Activated CD4-positive, alpha-beta T cell treated with anti-CD3 and anti-CD28 coated beads for 36 hours (primary cell): Measurements from ENCODE around the gene KHNYN. TPM values are rescaled to one million over a fixed set of nuclear protein-coding genes. Genes with fewer than 3 reads are reported as not detected.

Experiments used
- ATAC-seq: fragments of 200-7000 bp; cut with Tn5 transposase; one replicate; pipeline ENCODE4 v1.10.0; 2021; ENCODE audit warnings: mild to moderate bottlenecking, moderate library complexity
- CTCF ChIA-PET: fragments of 350-600 bp; sonication (Branson Sonifier 250); formaldehyde crosslinking; loops from one replicate; lab custom pipeline; 2021; ENCODE audit warnings: antibody characterized with exemption; lab: Charles Lee
- POLR2A ChIA-PET: fragments of 350-600 bp; sonication (Branson Sonifier 250); formaldehyde crosslinking; loops from one replicate; lab custom pipeline; 2021; ENCODE audit warnings: antibody characterized with exemption, inconsistent platforms; lab: Charles Lee
- DNase-seq: peaks from one replicate; pipeline ENCODE4 v3.0.0-alpha.2; 2020
- H3K27ac Mint-ChIP-seq: one replicate; pipeline ENCODE4 v1.8.0; 2021; ENCODE audit warnings: mixed read lengths
- H3K27me3 Mint-ChIP-seq: one replicate; pipeline ENCODE4 v1.8.0; 2021; ENCODE audit warnings: mixed read lengths
- H3K36me3 Mint-ChIP-seq: one replicate; pipeline ENCODE4 v1.8.0; 2021; ENCODE audit warnings: low read depth, mixed read lengths
- H3K4me1 Mint-ChIP-seq: one replicate; pipeline ENCODE4 v1.8.0; 2021; ENCODE audit warnings: mixed read lengths
- H3K4me3 Mint-ChIP-seq: one replicate; pipeline ENCODE4 v1.8.0; 2021; ENCODE audit warnings: mild to moderate bottlenecking, moderate library complexity, mixed read lengths
- H3K9me3 Mint-ChIP-seq: one replicate; pipeline ENCODE4 v1.8.0; 2021; ENCODE audit warnings: low read depth, mixed read lengths
- intact Hi-C, 2 experiments: fragments of 100-400 bp; cut with DNase I in 1 of 2; cut with micrococcal nuclease in 1 of 2; formaldehyde crosslinking; loops; one replicate each; pipeline versions ENCODE4 v1.14.2 to v1.15.1; 2022 to 2024; cut with DNase I, micrococcal nuclease
- total RNA-seq, 2 experiments: library from RNA; stranded (reverse); gene quantifications; one replicate each; pipeline ENCODE4 v1.2.3, GENCODE V29; 2021

The KHNYN gene
- total RNA-seq, 2 experiments from 2014 or later = 50.6 to 58.1 TPM

GRCh38 chr14:24426912-24427536 is 2.7 kb upstream of the KHNYN start:
- ATAC-seq (no peak), DNase-seq (no peak)
- H3K27me3 Mint-ChIP-seq = no peaks in the 10 kb centered on the region
- H3K27ac Mint-ChIP-seq = no peak overlapping the region
- no peak overlapping the region for H3K4me3 Mint-ChIP-seq
- H3K4me1 Mint-ChIP-seq = peaks cover 36% of the 10 kb centered on the region
- CTCF ChIA-PET = interaction anchor here (0.6 to 7.5 kb wide), 6 partner anchors 9 to 94 kb away, joined by 3 to 201 read pairs (median 6); partner anchors contain the start of gene ADCY4
- intact Hi-C loops = no loop called here
- H3K36me3 Mint-ChIP-seq = peaks cover 13% of the 10 kb centered on the region
- POLR2A ChIA-PET = interaction anchor here (0.6 kb wide), 1 partner anchor 227 kb away, joined by 3 read pairs; no protein-coding TSS in a partner anchor
- no peaks in the 10 kb centered on the region for H3K9me3 Mint-ChIP-seq

GRCh38 chr14:24427537-24428508 is 1.9 kb upstream of the KHNYN start:
- no peak for ATAC-seq
- Mint-ChIP-seq H3K27ac (no peak overlapping the region), H3K4me3 (peak overlapping the region; percentile 17), H3K9me3 (no peaks in the 10 kb centered on the region), H3K4me1 (peaks cover 38% of the 10 kb centered on the region), H3K27me3 (no peaks in the 10 kb centered on the region), H3K36me3 (peaks cover 17% of the 10 kb centered on the region)
- ChIA-PET POLR2A (interaction anchor here (0.5 to 0.6 kb wide), 2 partner anchors 228 to 816 kb away, joined by 3 read pairs; no protein-coding TSS in a partner anchor), CTCF (interaction anchor here (0.6 to 7.5 kb wide), 7 partner anchors 9 to 119 kb away, joined by 3 to 201 read pairs (median 5); partner anchors contain the start of genes ADCY4 and CIDEB)
- no peak for DNase-seq
- intact Hi-C loops = no loop called here

GRCh38 chr14:24428628-24429394 is 943 bp upstream of the KHNYN start:
- intact Hi-C loops = loop anchor here in 1 of 2 experiments (1.0 kb wide), 2 partner anchors 158 to 213 kb away; partner anchors contain the start of genes MDP1 and RABGGTA
- POLR2A ChIA-PET = no interaction called here
- DNase-seq (no peak), ATAC-seq (no peak)
- CTCF ChIA-PET = interaction anchor here (1.1 to 7.5 kb wide), 3 partner anchors 67 to 120 kb away, joined by 3 to 201 read pairs (median 5); partner anchors contain the start of genes ADCY4 and CIDEB
- H3K36me3 Mint-ChIP-seq = peaks cover 26% of the 10 kb centered on the region
- H3K4me3 Mint-ChIP-seq = peak overlapping the region; percentile 94
- no peaks in the 10 kb centered on the region for H3K9me3 Mint-ChIP-seq
- peaks cover 42% of the 10 kb centered on the region for H3K4me1 Mint-ChIP-seq
- H3K27ac Mint-ChIP-seq = peak overlapping the region; percentile 95
- H3K27me3 Mint-ChIP-seq = no peaks in the 10 kb centered on the region

- peaks cover 40% of the 10 kb centered on the region for H3K4me1 Mint-ChIP-seq
- intact Hi-C loops = loop anchor here (1.0 to 5.0 kb wide), 4 partner anchors 217 to 293 kb away; partner anchors contain the start of genes CHMP4A (in 1 of the 2), IRF9 (in 1 of the 2), PSME1 (in 1 of the 2) and PSME2 (in 1 of the 2)
- H3K9me3 Mint-ChIP-seq = no peaks in the 10 kb centered on the region
- H3K36me3 Mint-ChIP-seq = peaks cover 29% of the 10 kb centered on the region
- ATAC-seq (peak; percentile 47), DNase-seq (peak; percentile 77)
- ChIA-PET POLR2A (interaction anchor here (0.6 to 3.3 kb wide), 8 partner anchors 11 to 316 kb away, joined by 3 to 50 read pairs (median 8); partner anchors contain the start of genes ADCY4, DCAF11, DHRS1 and EMC9), CTCF (interaction anchor here (0.9 to 7.5 kb wide), 21 partner anchors 11 to 221 kb away, joined by 3 to 201 read pairs (median 8); partner anchors contain the start of genes ADCY4, CIDEB, MDP1 and NYNRIN)
- peak overlapping the region; percentile 94 for H3K4me3 Mint-ChIP-seq
- H3K27me3 Mint-ChIP-seq = no peaks in the 10 kb centered on the region
- peak overlapping the region; percentile 97 for H3K27ac Mint-ChIP-seq
Observed at GRCh38 chr14:24430143-24430681, 458 bp downstream of the KHNYN start.

- H3K4me3 Mint-ChIP-seq = peak overlapping the region; percentile 94
- H3K9me3 Mint-ChIP-seq = no peaks in the 10 kb centered on the region
- CTCF ChIA-PET = interaction anchor here (0.6 to 7.5 kb wide), 49 partner anchors 8 to 1088 kb away, joined by 3 to 201 read pairs (median 5); partner anchors contain the start of genes ADCY4, CIDEB, DCAF11 and IRF9
- ATAC-seq (peak; percentile 66), DNase-seq (peak; percentile 86)
- H3K27me3 Mint-ChIP-seq = no peaks in the 10 kb centered on the region
- H3K27ac Mint-ChIP-seq = peak overlapping the region; percentile 97
- H3K4me1 Mint-ChIP-seq = peaks cover 33% of the 10 kb centered on the region
- peaks cover 32% of the 10 kb centered on the region for H3K36me3 Mint-ChIP-seq
- POLR2A ChIA-PET = interaction anchor here (0.7 to 3.3 kb wide), 16 partner anchors 10 to 316 kb away, joined by 3 to 50 read pairs (median 4); partner anchors contain the start of genes ADCY4, CHMP4A, DCAF11 and DHRS1
- intact Hi-C loops = loop anchor here (1.0 to 5.0 kb wide), 10 partner anchors 11 to 294 kb away; partner anchors contain the start of genes SDR39U1 (in 2 of the 2), CHMP4A (in 1 of the 2), DHRS1 (in 1 of the 2) and IRF9 (in 1 of the 2)
Observed at GRCh38 chr14:24430682-24431568, 1.2 kb downstream of the KHNYN start.

GRCh38 chr14:24431569-24432258 is 2.0 kb downstream of the KHNYN start:
- ATAC-seq (peak; percentile 70), DNase-seq (peak; percentile 96)
- intact Hi-C loops = loop anchor here (1.0 to 5.0 kb wide), 8 partner anchors 11 to 294 kb away; partner anchors contain the start of genes SDR39U1 (in 2 of the 2), DHRS1 (in 1 of the 2), LTB4R (in 1 of the 2) and NOP9 (in 1 of the 2)
- POLR2A ChIA-PET = interaction anchor here (0.5 to 3.3 kb wide), 16 partner anchors 9 to 339 kb away, joined by 3 to 50 read pairs (median 4); partner anchors contain the start of genes ADCY4, CHMP4A, DHRS1 and IPO4
- Mint-ChIP-seq H3K36me3 (peaks cover 35% of the 10 kb centered on the region), H3K27ac (peak overlapping the region; percentile 97), H3K9me3 (no peaks in the 10 kb centered on the region), H3K4me3 (peak overlapping the region; percentile 94), H3K4me1 (peaks cover 31% of the 10 kb centered on the region), H3K27me3 (no peaks in the 10 kb centered on the region)
- CTCF ChIA-PET = interaction anchor here (0.6 to 7.5 kb wide), 49 partner anchors 8 to 1087 kb away, joined by 3 to 201 read pairs (median 5); partner anchors contain the start of genes ADCY4, CIDEB, DCAF11 and IRF9

- H3K4me1 Mint-ChIP-seq = peaks cover 37% of the 10 kb centered on the region
Observed at GRCh38 chr14:24432259-24433131, 2.7 kb downstream of the KHNYN start.

More at GRCh38 chr14:24432259-24433131, 2.7 kb downstream of the KHNYN start:
- Mint-ChIP-seq H3K4me3 (peak overlapping the region; percentile 94), H3K9me3 (no peaks in the 10 kb centered on the region), H3K36me3 (peaks cover 41% of the 10 kb centered on the region), H3K27me3 (no peaks in the 10 kb centered on the region), H3K27ac (no peak overlapping the region)
- no peak for ATAC-seq
- CTCF ChIA-PET = interaction anchor here (0.7 to 7.5 kb wide), 28 partner anchors 9 to 237 kb away, joined by 3 to 201 read pairs (median 6); partner anchors contain the start of genes ADCY4, CIDEB, LTB4R and MDP1
- POLR2A ChIA-PET = interaction anchor here (0.5 to 3.3 kb wide), 10 partner anchors 9 to 340 kb away, joined by 3 to 50 read pairs (median 8); partner anchors contain the start of genes ADCY4, CHMP4A, RIPK3 and SDR39U1
- no peak for DNase-seq
- intact Hi-C loops = loop anchor here in 1 of 2 experiments (5.0 kb wide), 1 partner anchor 295 kb away; the partner anchor contains the start of gene PSME1
